SKM-1 (cell line): ENCODE data around the gene SNED1.

Experiments
- DNase-seq: peaks from one replicate; lab custom pipeline; 2025; ENCODE audit not compliant: unreplicated experiment; lab: John Stamatoyannopoulos, UW

SNED1 gene

GRCh38 chr2:240991378-240992263 is 6.8 kb upstream of the SNED1 start:
- no peak for DNase-seq

GRCh38 chr2:240992572-240993291 is 5.7 kb upstream of the SNED1 start:
- DNase-seq = no peak

GRCh38 chr2:240993446-240994170 is 4.8 kb upstream of the SNED1 start:
- no peak for DNase-seq

- no peak for DNase-seq
Observed at GRCh38 chr2:240994171-240994896, 4.1 kb upstream of the SNED1 start.

- DNase-seq = no peak
Observed at GRCh38 chr2:240995041-240996021, 3.1 kb upstream of the SNED1 start.

- no peak for DNase-seq
Observed at GRCh38 chr2:240996161-240996833, 2.1 kb upstream of the SNED1 start.

GRCh38 chr2:240996834-240997140 is 1.6 kb upstream of the SNED1 start:
- no peak for DNase-seq

GRCh38 chr2:240997141-240997855 is 1.1 kb upstream of the SNED1 start:
- no peak for DNase-seq

- DNase-seq = no peak
Observed at GRCh38 chr2:240998706-240998994, 232 bp downstream of the SNED1 start.

GRCh38 chr2:240998995-240999791 is 775 bp downstream of the SNED1 start:
- DNase-seq = no peak

- DNase-seq = no peak
Observed at GRCh38 chr2:240999873-241000541, 1.6 kb downstream of the SNED1 start.

- no peak for DNase-seq
Observed at GRCh38 chr2:241000831-241001321, 2.5 kb downstream of the SNED1 start.

GRCh38 chr2:241001413-241002274 is 3.2 kb downstream of the SNED1 start:
- DNase-seq = no peak

- no peak for DNase-seq
Observed at GRCh38 chr2:241002275-241003046, 4.0 kb downstream of the SNED1 start.

- no peak for DNase-seq
Observed at GRCh38 chr2:241003047-241003360, 4.6 kb downstream of the SNED1 start.

- DNase-seq = no peak
Observed at GRCh38 chr2:241003369-241003768, 5.0 kb downstream of the SNED1 start.
